Measurements from ENCODE around the gene PLA2G4B. TPM values are rescaled to one million over a fixed set of nuclear protein-coding genes. Genes with fewer than 3 reads are reported as not detected.
A peak's percentile ranks its signal among the peaks of the same experiment; 100 is the strongest.

PLA2G4B gene
- total RNA-seq, 2 donors from 2014 or later: 3.4 to 4.1 TPM

- DNase-seq (no peak), ATAC-seq (no peak)
- intact Hi-C loops (cut with DNase I, micrococcal nuclease): no loop called here
These were observed 23.2 kb downstream of the PLA2G4B start for GRCh38 chr15:41861736-41862356.

GRCh38 chr15:41862515-41863116, 24.0 kb downstream of the PLA2G4B start:
- peak; percentile 86 for DNase-seq
- ATAC-seq: peak; percentile 96
- intact Hi-C loops (cut with DNase I, micrococcal nuclease): no loop called here

DNA sequence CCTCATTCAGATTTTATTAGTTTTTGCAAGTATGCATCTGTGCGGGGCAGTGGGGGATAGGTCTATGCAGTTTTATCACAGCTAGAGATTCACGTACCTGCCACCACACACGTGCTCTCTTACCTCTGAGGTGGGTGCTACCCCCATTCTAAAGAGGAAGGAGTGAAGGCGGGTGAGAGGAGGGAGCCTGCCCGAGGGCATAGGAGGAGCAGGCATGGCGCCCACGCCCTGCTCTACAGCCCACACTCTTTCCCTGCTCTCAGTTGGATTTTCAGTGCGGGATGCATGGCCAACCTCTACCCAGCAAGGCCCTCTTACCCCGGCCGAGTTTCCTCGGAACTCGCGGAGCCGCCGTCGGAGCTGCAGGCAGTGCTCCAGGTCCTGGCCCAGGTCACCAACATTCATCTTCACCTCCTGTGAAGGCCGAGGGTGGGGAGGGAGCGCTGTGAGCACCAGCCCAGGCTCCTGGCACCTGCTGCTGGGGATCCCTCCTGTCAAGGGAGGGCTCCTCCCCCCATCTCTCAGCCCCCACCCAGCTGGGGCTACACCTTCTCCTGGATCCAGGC, 26.9 kb downstream of the PLA2G4B start:
- DNase-seq: no peak
- no peak for ATAC-seq
- intact Hi-C loops (cut with DNase I, micrococcal nuclease): no loop called here

GRCh38 chr15:41866263-41866703, 27.6 kb downstream of the PLA2G4B start:
- no peak for ATAC-seq
- intact Hi-C loops (cut with DNase I, micrococcal nuclease): no loop called here
- no peak for DNase-seq

GRCh38 chr15:41866872-41867579, 28.4 kb downstream of the PLA2G4B start:
- ATAC-seq (no peak), DNase-seq (no peak)
- intact Hi-C loops (cut with DNase I, micrococcal nuclease): no loop called here

GRCh38 chr15:41868321-41868720, 29.7 kb downstream of the PLA2G4B start:
- intact Hi-C loops (cut with DNase I, micrococcal nuclease): no loop called here
- DNase-seq (no peak), ATAC-seq (no peak)

- DNase-seq: no peak
- intact Hi-C loops (cut with DNase I, micrococcal nuclease): no loop called here
- ATAC-seq: no peak
These were observed 31.4 kb downstream of the PLA2G4B start for GRCh38 chr15:41869770-41870688.

- intact Hi-C loops (cut with DNase I, micrococcal nuclease): no loop called here
- peak; percentile 20 for ATAC-seq
- DNase-seq: no peak
These were observed 32.0 kb downstream of the PLA2G4B start for GRCh38 chr15:41870689-41871081.

DNA sequence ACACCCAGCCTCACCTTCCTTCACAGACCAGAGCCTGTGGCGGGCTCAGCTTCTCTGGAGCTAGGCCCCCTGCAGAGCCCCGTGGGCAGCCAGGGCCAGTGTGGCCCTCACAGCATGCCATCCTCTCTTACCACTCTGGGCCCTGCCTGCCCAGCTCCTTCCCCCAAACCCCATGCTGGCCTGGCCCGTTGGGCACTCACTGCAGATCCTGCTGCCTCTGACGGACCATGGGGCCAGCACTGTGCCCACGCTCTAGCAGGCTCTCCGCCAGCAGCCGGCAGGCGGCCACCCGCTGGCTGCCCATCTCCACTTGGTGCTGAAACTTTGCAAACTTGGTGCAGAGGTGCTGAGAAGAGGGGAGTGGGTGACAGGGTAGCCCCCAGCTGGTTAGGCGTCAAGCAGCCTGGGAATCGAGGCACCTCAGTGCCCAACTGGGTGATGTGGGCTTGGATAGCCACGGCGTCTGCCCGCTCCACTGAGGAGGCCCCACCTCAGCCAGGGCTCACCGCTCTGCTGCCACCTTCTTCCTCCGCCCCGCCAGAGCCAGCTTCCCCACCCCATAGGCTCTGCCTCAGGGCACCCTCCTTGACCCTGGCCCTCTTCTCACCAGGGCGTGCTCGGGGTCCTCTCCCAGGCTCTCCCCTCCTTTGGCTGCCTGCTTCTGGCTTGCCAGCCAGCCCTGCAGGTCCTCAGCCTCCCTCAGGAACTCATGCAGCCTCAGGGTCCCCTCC, 32.7 kb downstream of the PLA2G4B start:
- DNase-seq: no peak
- intact Hi-C loops (cut with DNase I, micrococcal nuclease): no loop called here
- ATAC-seq: no peak

GRCh38 chr15:41872166-41872747, 33.6 kb downstream of the PLA2G4B start:
- DNase-seq: no peak
- intact Hi-C loops (cut with DNase I, micrococcal nuclease): no loop called here
- no peak for ATAC-seq

- ATAC-seq (no peak), DNase-seq (no peak)
- intact Hi-C loops (cut with DNase I, micrococcal nuclease): no loop called here
These were observed 35.1 kb downstream of the PLA2G4B start for GRCh38 chr15:41873711-41874110.

GRCh38 chr15:41874736-41875135, 36.1 kb downstream of the PLA2G4B start:
- ATAC-seq: no peak
- DNase-seq: no peak
- intact Hi-C loops (cut with DNase I, micrococcal nuclease): no loop called here

DNA sequence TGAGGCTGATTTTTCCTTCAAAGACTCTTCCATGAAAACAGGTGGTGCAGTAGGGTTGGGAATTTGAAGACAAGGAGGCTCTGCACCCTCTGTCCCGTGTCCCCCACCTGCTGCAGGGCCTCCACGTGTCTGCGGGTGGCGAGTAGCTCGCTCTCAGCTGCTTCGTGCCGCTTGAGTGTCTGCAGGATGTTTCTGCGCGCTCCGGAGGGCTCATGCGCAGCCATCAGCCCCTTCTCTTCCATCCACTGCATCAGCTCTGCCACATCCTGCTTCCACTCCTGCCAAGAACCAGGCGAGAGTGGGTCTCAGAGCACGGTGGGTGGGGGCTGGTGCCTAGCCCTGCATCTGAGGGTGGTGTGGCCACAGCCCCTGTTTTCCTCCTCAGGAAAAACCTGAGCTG, 37.4 kb downstream of the PLA2G4B start:
- intact Hi-C loops (cut with DNase I, micrococcal nuclease): no loop called here
- no peak for DNase-seq
- no peak for ATAC-seq

DNA sequence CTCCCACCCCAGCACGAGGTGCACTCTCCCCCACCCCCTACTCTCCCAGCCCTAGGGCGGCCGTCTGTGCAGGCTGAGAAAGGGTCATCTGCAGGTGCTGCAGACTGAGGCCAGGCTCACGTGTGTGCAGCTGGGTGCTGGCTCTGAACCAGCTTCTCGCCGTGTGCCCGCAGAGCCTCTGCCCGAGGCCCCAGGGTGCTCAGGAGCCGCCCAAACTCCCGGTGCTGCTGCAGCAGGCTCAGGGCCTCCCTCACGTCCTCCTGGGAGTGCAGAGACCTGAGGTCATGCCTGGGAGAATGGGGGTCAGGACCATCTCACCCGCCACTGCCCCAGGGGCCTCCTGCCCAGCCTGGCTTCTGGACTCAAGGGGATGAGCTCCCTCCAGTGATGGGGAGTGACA, 38.0 kb downstream of the PLA2G4B start:
- DNase-seq: no peak
- intact Hi-C loops (cut with DNase I, micrococcal nuclease): no loop called here
- ATAC-seq: no peak

DNA sequence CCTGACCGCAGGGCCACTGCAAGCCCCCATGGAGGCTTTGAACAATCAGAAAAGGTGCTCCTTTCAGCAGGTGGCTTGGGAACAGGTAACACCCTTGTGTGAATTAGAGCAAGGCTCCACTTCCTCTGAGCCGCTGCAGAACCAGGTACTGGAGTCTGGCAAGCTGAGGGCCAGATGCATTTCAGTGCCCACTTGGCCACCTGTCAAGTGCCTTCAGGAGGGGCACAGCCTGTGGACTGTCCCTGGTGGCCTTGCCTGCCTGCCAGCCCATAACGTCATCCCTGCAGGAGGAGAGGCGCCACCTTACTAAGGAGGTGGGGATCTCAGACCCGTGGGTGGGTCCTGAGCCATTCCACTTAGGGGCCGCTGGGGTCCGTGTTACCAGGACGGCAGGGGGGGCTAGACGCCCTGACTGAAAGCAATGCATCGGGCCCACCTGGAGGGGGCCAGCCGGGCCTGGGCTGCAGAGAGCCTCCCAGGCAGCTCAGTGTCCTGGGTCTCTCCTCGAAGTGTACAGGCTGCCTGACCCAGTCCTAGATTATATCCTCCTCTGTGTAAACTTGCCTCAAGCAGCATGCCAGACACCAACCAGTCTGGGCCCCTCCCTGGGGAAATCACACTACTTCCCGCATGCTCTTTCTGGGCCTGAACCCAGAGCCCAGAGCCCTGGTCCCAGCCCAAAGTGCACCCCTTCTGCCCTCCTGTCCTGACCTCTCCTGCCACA, 39.1 kb downstream of the PLA2G4B start:
- no peak for DNase-seq
- intact Hi-C loops (cut with DNase I, micrococcal nuclease): no loop called here

DNA sequence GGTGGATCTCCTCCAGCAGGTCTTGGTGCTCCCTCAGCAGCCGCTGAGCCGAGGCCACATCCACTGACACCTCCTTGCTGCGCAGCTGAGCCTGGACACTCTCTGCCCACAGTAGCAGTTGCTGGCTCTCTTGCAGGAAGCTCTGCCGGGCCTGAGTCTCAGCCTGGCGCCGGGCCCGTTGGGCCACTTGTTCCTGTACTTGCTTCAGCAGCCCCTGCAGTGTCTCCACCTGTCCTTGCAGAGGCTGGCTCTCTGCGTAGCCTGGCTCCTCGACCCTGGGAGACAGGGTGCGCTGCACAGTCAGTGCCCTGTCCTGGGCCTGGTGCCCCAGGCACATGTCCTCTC, 39.7 kb downstream of the PLA2G4B start:
- intact Hi-C loops (cut with DNase I, micrococcal nuclease): no loop called here
- ATAC-seq: no peak
- no peak for DNase-seq

More for the DNA sequence above, 39.1 kb downstream of the PLA2G4B start:
- ATAC-seq: no peak

DNA sequence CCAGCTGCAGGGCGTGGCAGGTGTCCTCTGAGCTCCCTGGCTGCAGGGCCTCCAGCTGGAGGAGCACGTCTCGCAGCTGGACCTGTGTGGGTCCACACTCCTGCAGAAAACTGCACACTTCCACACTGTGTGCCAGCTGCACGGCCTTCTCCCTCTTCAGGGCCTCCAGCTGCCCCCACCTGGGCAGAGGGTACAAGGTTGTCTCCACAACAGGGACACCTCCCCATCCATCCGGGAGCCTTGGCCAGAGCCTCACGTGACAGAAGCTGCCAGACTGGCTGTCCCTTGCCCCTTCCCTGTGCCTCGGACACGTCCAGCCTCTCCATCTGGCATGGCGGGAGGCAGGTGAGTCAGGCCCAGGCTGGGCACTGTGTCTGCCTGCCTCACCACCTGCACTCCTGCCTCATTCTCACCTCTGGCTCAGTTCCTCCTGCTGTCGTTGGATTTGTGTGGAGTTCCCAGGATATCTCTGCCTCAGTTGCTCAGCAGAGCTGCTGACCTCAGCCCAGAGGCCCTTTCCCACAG, 40.7 kb downstream of the PLA2G4B start:
- intact Hi-C loops (cut with DNase I, micrococcal nuclease): no loop called here
- no peak for ATAC-seq
- no peak for DNase-seq

Measured in left colon (tissue), 2 donors.